Suppressor macrophage treated with lipopolysaccharide for 1 hour (primary cell): ENCODE measurements around the gene BRINP1.
A peak's percentile ranks its signal among the peaks of the same experiment; 100 is the strongest.

Experiments
- DNase-seq, 3 donors: peaks; one replicate each; pipeline ENCODE4 v3.0.0-alpha.2; 2020 to 2022

The BRINP1 gene

DNA sequence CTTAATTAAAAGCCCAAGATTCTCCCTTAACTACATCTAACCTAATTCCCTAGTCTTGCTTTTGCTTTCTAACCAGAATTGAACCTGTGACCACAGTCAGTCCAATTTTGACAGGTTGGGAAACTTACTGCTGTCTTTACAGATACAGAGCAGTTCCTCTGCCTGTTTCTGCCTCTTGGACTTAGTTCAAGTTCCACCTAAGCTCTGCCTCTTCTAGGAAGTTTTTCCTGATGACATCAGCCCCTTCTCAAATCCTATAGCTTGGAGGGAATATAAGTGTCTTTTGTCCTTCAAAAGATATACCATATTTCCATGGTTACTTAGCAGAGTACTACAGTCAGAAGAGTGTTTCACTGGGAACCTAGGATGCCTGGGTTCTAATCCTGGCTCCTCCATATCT, 31.7 kb downstream of the BRINP1 start:
- no peak for DNase-seq

- no peak for DNase-seq
These were observed 34.5 kb downstream of the BRINP1 start for GRCh38 chr9:119334745-119335144.

DNA sequence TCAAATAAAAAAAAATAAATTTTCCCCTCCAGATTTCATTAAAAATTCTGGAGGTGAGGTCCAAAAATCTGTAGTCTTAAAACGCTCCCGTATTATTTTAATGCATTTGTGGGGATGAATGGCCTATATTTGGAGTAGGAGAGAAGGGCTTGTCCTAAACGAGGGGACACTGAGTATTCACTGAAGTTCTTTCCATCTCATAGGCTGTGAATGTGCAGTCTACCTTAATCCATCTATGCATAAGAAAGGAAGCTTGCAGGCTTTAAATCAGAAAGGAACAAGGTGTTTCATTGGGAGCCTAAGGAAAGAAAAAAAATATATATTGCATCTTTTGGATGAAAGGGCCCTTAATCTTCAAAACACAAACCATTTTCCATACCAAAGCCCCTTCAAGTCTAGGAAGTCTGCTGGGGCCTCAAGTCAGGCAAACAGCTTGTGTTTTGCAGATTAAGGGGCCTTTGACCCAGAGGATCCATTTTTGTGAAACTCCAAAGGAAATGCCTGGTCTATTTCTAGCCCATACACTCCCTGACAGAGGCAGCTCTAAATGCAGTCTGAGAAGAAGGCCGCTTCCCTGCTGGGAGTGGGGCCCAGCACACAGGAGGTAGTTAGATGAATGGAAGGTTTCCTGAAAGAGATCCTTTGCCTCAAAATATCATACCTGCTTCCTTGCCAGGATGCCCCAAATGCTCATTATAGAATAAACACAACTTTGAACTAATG, 35.6 kb downstream of the BRINP1 start:
- DNase-seq = no peak

- DNase-seq = no peak
These were observed 36.7 kb downstream of the BRINP1 start for GRCh38 chr9:119332522-119332921.

DNA sequence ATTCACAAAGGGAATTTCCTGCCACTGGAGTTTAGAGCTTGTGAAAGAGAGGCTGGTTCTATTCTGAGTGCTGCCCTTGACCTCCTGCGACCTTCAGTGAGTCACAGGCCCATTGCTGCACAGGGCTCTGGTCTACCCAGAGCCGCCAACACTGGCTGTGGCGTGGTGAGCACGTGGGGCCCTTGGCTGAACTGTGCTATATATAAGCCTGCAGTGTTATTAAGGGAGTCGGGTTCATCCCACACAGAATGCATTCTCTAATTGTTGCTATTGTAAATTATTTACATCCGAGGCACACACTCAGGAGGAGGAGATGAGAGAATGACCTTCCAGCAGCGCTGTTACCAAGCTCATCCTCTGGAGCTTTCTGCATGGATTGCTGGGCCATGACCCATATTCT, 47.1 kb downstream of the BRINP1 start:
- no peak for DNase-seq

GRCh38 chr9:119318371-119318770, 50.9 kb downstream of the BRINP1 start:
- no peak for DNase-seq

DNA sequence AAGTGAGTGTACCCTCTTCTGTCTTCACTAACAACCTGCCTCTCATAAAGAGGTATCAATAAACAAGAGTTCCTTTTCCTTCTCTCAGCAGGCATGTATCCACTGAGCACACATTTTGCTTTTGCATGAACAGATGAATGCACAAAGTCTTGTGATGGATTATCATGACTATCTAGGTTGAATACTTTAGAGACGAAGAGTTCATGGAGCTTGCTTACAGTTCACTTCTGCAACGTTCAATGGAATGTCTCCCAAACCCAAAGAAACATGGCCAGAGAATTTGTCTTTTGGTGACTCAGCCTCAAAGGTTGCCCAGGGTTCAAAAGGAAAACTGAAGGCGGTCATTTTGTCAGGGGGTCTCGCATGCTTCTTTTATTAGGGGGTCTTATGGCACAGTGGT, 55.4 kb downstream of the BRINP1 start:
- DNase-seq = no peak

- no peak for DNase-seq
These were observed 58.5 kb downstream of the BRINP1 start for GRCh38 chr9:119310741-119311140.

- DNase-seq = no peak
These were observed 61.8 kb downstream of the BRINP1 start for GRCh38 chr9:119307471-119307870.

DNA sequence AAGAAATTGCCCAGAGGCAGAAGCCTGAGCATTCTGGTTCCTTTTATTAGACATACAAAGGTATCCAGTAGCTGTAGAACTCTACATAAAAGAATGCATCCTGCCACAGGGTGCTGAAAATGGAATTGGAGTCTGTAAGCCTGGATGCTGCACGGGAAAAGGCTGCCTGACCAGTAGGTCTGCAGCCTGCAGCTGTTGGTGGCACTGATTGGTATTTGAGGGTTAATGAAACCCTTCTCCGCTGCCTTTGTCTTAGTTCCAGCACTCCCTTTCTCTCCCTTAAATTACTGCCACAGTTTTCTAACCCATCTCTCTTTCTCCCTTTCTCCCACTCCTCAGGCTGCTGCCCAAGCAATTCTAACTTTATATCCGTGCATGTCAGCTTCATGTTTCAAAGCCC, 64.7 kb downstream of the BRINP1 start:
- no peak for DNase-seq

DNA sequence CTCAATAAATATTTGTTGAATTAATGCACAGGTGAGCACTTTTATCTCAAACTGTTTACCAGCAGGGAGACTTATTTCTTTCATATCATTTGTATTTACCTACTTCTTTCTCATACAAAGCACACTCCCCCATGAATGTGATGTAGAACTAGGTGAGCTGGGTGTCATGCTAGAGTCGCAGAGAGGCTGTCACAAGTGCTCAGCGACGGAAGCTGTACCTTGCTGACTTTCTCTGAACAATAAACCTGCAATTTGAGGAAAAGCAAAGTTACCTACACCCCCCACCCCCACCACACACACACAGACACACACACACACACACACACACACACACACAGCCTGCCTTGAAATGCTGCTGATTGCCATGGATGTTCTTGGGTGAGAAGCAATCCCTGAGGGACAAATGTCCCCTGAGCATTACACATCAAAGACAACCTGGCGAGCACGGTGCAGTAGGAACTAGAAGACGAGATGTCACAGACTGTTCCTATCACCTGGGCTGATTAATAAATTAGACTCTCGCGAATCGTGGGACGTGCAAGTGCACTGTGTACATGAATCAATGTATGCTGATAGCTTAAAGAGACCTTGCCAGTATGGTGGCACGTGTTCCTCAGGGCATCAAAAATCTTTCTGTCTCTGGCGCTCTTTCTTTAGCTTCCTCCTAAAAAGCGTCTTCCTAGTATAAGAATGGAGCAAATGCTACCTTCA, 66.1 kb downstream of the BRINP1 start:
- no peak for DNase-seq

GRCh38 chr9:119298076-119298853, 71.0 kb downstream of the BRINP1 start:
- peak in 2 of 3 donors; percentile 4 to 8 for DNase-seq

- DNase-seq = no peak
These were observed 77.7 kb downstream of the BRINP1 start for GRCh38 chr9:119291554-119291953.

- DNase-seq = peak; percentile 74 to 80 (median 78)
These were observed 79.3 kb downstream of the BRINP1 start for GRCh38 chr9:119289740-119290433.

DNA sequence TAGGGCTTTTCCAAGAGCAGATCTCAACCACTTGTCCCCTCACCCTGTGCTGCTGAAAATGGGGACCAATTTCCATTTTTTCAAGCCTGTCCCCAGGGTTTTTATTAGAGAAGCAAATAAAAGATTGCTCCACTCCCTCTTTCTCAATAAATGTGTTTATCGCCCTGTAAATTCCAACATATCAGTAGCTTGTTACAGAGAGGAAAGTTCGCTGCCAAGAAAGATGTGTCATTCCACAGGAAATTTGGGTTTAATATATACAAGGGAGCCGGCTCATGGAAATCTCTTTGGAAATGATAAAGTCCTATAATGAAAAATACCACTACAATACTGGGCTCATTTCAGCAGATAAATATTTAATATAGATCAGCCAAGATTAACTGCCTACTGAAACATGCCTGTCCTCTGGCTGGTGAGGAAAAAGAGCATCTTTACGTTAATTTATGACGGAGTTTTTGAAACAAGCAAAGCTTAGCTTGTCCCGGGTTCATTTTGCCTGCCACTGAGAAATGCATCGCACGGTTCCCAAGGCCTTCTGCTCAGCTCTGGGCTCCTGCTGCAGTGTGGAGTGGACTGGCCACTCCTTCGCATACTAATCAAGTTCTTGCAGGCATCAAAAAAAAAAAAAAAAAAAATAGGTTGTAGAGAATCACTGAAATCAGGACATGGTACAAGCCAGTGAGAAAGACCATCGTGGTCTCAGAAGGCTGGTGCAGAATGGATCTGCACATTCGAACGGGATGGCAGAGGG, 84.5 kb downstream of the BRINP1 start:
- no peak for DNase-seq

DNA sequence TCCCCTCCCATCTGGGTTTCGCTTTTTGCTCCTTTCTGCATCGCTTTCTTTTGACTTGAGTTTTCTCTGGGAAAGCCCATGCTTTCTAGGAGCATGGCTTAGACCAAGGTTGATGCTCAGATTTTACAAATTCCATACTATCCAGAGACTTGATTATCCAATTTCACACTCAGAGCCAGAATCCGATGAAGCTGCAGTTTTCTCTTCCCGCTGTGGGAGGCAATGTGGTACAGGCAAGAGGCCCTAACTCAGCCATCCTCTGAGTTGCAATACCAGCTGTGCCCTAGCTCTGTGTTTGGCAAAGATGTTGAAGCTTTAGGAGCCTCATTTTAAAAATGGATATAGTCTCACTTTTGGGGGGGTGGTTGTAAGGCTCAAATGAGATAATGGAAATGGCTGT, 85.1 kb downstream of the BRINP1 start:
- no peak for DNase-seq

DNA sequence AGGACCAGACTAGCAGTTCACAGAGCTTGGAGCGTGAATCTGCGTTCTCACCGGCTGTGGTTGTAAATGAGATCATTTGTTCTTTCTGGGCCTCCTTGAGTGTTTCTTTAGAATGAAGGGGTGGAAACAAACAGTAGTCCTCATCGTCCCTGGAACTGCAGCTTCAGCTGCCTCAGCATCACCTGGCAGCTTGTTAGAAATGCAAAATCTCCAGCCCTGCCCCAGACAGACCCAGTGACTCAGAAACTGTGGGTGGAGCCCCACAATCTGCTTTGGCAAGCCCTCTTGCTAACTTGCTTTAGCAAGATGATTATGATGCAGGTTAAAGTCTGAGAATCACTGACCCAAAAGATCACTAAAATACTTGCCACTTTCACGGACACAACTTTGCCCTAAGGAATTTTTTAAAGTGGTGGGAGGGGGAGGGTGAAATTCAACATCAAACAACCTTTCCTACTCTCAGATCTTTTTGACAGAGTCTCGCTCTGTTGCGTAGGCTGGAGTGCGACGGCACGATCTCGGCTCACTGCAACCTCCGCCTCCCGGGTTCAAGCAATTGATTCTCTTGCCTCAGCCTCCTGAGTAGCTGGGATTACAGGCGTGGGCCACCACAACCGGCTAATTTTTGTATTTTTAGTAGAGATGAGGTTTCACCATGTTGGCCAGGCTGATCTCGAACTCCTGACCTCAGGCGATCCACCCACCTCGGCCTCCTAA, 86.0 kb downstream of the BRINP1 start:
- DNase-seq = no peak

DNA sequence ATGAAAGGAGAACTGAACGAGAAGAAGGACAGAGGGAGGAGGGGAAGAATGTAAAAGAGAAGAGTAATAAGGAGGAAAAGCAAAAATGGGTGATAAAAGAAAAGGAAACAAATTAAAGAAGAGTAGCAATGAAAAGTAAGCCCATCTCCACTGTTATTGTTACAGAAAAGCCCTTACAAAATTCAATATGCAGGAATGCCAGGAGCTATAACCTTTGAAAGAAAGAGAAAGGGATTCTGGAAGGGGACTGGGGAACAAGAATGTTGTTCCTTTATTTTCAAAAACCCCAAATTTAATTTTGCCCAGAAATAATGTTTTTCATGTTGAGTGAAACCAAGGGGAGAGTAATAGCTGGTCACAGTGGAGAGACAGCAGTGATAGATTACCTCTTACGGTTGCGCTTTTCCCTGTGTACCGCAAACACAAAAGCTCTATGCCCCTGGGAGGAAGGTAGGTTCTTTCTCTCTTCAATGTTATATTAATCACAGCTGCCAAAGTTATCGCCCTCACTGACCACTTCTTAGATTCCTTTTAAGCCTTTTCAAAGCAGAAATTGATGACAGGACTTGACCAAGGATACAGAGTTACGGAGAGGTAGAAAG, 86.7 kb downstream of the BRINP1 start:
- no peak for DNase-seq

DNA sequence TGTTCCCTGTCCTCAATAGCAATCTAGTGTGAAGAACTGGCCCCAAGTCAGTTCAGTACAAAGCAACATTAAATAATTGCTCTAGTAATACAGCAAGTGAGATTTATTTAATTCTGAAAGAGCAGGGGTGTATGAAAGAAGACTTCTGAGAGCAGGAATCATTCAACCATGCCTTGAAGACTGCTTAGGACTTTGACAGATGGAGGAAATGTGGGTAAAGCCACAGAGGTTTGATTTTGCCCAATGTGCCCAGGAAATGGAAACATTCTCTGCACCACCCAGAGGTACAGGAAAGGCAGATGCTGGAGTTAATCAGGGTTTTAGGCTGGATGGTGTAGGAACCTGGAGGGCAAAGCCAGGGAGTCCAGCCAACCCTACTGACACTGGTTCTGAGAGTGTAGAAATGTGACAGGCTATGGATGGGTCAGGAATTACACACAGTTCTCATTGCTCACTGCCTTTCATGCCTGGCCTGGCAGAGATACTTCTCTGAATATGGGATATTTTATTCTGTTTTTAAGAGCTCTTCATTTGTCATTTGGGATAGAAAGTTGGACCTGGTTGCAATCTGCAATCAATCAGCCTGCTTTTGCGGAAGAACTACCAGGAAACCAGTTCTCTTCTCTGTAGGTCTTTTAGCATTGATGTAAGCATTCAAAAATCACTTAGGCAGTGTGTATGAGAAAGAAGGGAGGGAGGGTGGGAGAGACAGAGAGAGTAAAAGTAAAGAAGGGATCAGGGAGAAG, 88.3 kb downstream of the BRINP1 start:
- DNase-seq = no peak

DNA sequence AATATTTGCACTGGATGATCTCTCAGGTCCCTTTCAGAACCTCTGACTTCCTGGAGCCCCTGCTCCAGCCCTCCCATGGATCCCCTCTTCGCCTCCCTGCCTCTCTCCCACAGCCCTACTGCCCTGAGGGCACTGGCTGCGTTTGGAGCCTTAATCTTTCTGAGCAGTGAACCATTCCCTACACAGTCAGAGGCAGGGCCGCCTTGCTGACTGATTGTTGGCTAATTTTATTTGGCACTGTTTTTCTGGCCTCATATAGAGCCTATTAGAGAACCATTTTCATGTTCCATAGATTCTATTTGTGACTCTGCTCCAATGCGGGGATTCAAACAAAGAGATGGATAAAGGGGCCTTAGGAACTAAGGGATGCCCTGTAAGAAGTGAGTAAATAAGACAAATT, 91.1 kb downstream of the BRINP1 start:
- no peak for DNase-seq
